Duodenal mucosa (tissue), 2 donors: ENCODE data around the gene CYB5R2.

ENCODE experiments used
- H3K27ac ChIP-seq: one replicate; pipeline ENCODE4 v1.7.0; 2013; ENCODE audit warnings: low read depth, low read length
- H3K27me3 ChIP-seq, 2 donors: one replicate each; pipeline ENCODE4 v1.7.0; 2013; ENCODE audit warnings: low read length in 2 of 2, control low read depth in 1 of 2; ENCODE audit not compliant: insufficient read depth in 2 of 2, control insufficient read depth in 1 of 2
- H3K36me3 ChIP-seq, 2 donors: one replicate each; pipeline ENCODE4 v1.7.0; 2013; ENCODE audit warnings: low read length in 2 of 2, control low read depth in 1 of 2; ENCODE audit not compliant: insufficient read depth in 2 of 2, control insufficient read depth in 1 of 2
- H3K4me1 ChIP-seq, 2 donors: one replicate each; pipeline ENCODE4 v1.7.0; 2013; ENCODE audit warnings: low read length in 2 of 2, control low read depth in 1 of 2; ENCODE audit not compliant: insufficient read depth in 2 of 2, control insufficient read depth in 1 of 2
- H3K4me3 ChIP-seq, 2 donors: one replicate each; pipeline ENCODE4 v1.7.0; 2013; ENCODE audit warnings: low read length in 2 of 2, low read depth in 1 of 2
- H3K9ac ChIP-seq, 2 donors: one replicate each; pipeline ENCODE4 v1.7.0; 2013; ENCODE audit warnings: low read length in 2 of 2, low read depth in 1 of 2
- H3K9me3 ChIP-seq, 2 donors: one replicate each; pipeline ENCODE4 v1.7.0; 2013; ENCODE audit warnings: low read length in 2 of 2, control low read depth in 1 of 2; ENCODE audit not compliant: control insufficient read depth in 1 of 2

The CYB5R2 gene

GRCh38 chr11:7672960-7673723 is at the start of gene CYB5R2:
Gene CYB5R2 (minus strand): TSS chr11:7673500. CDS start chr11:7672825, 675 bp downstream.
- Histone ChIP-seq H3K9ac (peak within 1 kb of the TSS; percentile 31 to 38), H3K27ac (no peak within 1 kb of the TSS), H3K27me3 (peaks cover 3 to 13% of the 10 kb centered on the region in 2 donors)

GRCh38 chr11:7714786-7715185 is 41.5 kb upstream of the CYB5R2 start:
- no peaks in the 10 kb centered on the region for H3K27me3 ChIP-seq
- no peak overlapping the region for H3K9ac ChIP-seq
- no peaks in the 10 kb centered on the region for H3K4me1 ChIP-seq
- H3K36me3 ChIP-seq = no peaks in the 10 kb centered on the region
- no peak overlapping the region for H3K27ac ChIP-seq
- H3K9me3 ChIP-seq = no peaks in the 10 kb centered on the region
- H3K4me3 ChIP-seq = no peak overlapping the region

More at GRCh38 chr11:7672960-7673723, at the start of gene CYB5R2:
- Histone ChIP-seq H3K4me1 (peaks cover 13 to 15% of the 10 kb centered on the region in 2 donors), H3K9me3 (no peaks in the 10 kb centered on the region), H3K4me3 (peak within 1 kb of the TSS; percentile 36 to 63), H3K36me3 (peaks cover 2 to 5% of the 10 kb centered on the region in 2 donors)

- H3K4me1 ChIP-seq = no peaks in the 10 kb centered on the region
- no peak within 1 kb of the TSS for H3K27ac ChIP-seq
- no peak within 1 kb of the TSS for H3K9ac ChIP-seq
- H3K27me3 ChIP-seq = peaks cover 0 to 6% of the 10 kb centered on the region in 2 donors
- H3K9me3 ChIP-seq = no peaks in the 10 kb centered on the region
- H3K36me3 ChIP-seq = no peaks in the 10 kb centered on the region
- no peak within 1 kb of the TSS for H3K4me3 ChIP-seq
Measured at GRCh38 chr11:7706377-7706776, 33.1 kb upstream of the CYB5R2 start, which contains the start of gene OVCH2. Gene OVCH2 (minus strand): TSS chr11:7706477. CDS start chr11:7706394, 83 bp downstream.

DNA sequence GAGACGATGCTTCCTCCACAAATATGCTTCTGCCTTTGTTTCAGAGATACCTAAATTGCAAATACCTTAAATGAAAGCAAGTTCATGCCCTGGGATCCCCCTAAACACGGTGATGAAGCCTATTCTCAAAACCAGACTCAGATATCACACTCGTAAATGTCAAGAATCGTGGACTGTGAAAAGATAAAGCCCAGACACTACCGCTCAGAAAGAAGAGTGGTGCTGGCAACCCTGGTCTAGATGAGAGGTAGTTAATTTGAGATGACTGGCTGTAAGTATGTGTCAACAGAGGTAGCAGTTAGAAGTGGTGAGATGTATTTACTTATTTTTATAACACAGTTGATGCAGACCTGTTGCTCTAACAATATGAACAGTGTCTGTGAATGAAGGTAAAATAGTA is 30.4 kb upstream of the CYB5R2 start:
- Histone ChIP-seq H3K27ac (no peak overlapping the region), H3K27me3 (peaks cover 0 to 6% of the 10 kb centered on the region in 2 donors), H3K4me3 (no peak overlapping the region), H3K9ac (no peak overlapping the region), H3K4me1 (no peaks in the 10 kb centered on the region), H3K36me3 (no peaks in the 10 kb centered on the region), H3K9me3 (no peaks in the 10 kb centered on the region)

DNA sequence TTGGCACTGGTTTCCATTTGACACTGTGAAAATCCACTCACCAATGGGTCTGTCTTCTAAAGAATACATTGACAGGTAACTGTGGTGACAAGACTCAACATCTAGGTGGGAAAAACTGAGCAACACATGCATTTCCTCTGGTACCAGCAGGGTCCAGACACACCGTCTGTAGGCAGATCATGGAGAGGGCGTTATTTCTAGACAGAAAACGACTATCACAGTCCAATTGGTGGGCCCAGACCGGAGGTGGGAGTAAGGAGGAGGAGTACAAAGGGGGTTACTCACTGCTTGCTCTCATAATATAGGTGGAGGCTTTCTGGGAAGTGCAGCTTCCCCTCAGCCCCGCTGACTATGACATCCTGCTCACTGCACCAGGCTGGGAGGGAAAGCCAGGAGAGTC is 23.1 kb upstream of the CYB5R2 start:
- H3K36me3 ChIP-seq = no peaks in the 10 kb centered on the region

GRCh38 chr11:7694235-7694634 is 20.9 kb upstream of the CYB5R2 start:
- H3K36me3 ChIP-seq = no peaks in the 10 kb centered on the region
- H3K27me3 ChIP-seq = peaks cover 12 to 14% of the 10 kb centered on the region in 2 donors
- H3K4me3 ChIP-seq = no peak overlapping the region
- H3K4me1 ChIP-seq = no peaks in the 10 kb centered on the region
- no peaks in the 10 kb centered on the region for H3K9me3 ChIP-seq
- H3K27ac ChIP-seq = no peak overlapping the region
- H3K9ac ChIP-seq = no peak overlapping the region

More for the DNA sequence above, 23.1 kb upstream of the CYB5R2 start:
- H3K4me1 ChIP-seq = no peaks in the 10 kb centered on the region
- no peaks in the 10 kb centered on the region for H3K9me3 ChIP-seq
- H3K4me3 ChIP-seq = no peak overlapping the region
- H3K27me3 ChIP-seq = peaks cover 12 to 14% of the 10 kb centered on the region in 2 donors
- H3K9ac ChIP-seq = no peak overlapping the region
- H3K27ac ChIP-seq = no peak overlapping the region

DNA sequence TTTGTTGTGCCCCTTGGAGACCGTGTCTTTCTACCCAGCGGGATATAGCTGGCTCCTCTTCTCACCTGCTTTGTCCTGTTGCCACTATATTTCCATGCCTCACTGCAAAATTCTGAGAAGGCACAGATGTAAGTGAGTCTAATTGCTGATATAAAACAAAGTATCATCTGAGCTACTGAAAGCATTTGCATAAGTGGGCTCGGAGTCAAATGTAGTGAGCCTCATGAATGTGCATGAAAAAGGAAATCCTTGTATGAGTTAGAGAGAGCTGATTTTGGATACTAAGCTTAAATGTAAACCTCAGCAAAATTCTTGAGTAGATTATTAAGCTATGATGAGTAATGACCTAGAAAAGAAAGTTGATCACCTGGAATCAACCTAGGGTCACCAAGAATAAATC is 19.1 kb upstream of the CYB5R2 start:
- Histone ChIP-seq H3K27me3 (peaks cover 10 to 14% of the 10 kb centered on the region in 2 donors), H3K9me3 (no peaks in the 10 kb centered on the region), H3K4me3 (no peak overlapping the region), H3K4me1 (no peaks in the 10 kb centered on the region), H3K9ac (no peak overlapping the region), H3K27ac (no peak overlapping the region), H3K36me3 (no peaks in the 10 kb centered on the region)

DNA sequence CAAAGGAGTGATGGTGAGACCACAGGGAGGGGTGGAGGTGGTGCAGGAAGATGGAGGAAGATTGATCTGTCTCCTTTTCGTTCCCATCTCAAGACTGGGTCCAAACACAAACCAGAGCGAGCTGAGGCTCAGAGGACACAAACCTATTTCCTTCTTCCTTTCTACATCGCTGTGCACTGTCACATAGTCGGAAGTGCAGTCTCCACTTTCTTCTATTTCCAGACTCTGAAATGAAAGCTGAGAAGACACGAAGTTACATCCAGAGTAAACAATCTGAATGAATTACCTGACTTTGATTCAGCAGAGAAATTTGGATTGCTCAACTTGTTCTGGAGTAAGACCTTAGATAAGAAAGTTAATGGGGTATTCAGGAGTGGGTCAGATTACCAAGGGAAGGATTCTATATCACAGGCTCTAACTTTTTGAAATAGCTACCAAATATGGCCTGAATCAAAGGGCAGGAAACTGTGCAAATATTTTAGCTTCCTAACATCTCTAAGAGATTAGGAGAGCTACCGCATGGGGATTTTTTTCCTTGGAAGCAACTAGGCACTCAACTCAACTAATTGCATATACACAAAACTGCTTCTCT is 18.6 kb upstream of the CYB5R2 start:
- Histone ChIP-seq H3K4me1 (no peaks in the 10 kb centered on the region), H3K27me3 (peaks cover 10 to 14% of the 10 kb centered on the region in 2 donors), H3K36me3 (no peaks in the 10 kb centered on the region), H3K4me3 (no peak overlapping the region), H3K9me3 (no peaks in the 10 kb centered on the region), H3K27ac (no peak overlapping the region), H3K9ac (no peak overlapping the region)

- Histone ChIP-seq H3K9ac (no peak overlapping the region), H3K27ac (no peak overlapping the region), H3K9me3 (no peaks in the 10 kb centered on the region), H3K4me3 (no peak overlapping the region), H3K4me1 (no peaks in the 10 kb centered on the region), H3K27me3 (peaks cover 10 to 14% of the 10 kb centered on the region in 2 donors), H3K36me3 (no peaks in the 10 kb centered on the region)
Measured at GRCh38 chr11:7690648-7691047, 17.3 kb upstream of the CYB5R2 start.

GRCh38 chr11:7689239-7689638 is 15.9 kb upstream of the CYB5R2 start:
- no peak overlapping the region for H3K9ac ChIP-seq
- H3K27me3 ChIP-seq = peaks cover 7 to 20% of the 10 kb centered on the region in 2 donors
- H3K36me3 ChIP-seq = no peaks in the 10 kb centered on the region
- H3K27ac ChIP-seq = no peak overlapping the region
- H3K4me3 ChIP-seq = no peak overlapping the region
- no peaks in the 10 kb centered on the region for H3K4me1 ChIP-seq
- H3K9me3 ChIP-seq = no peaks in the 10 kb centered on the region
